Skin of body (tissue), 2 donors: ENCODE measurements around the gene ACIN1. TPM values are rescaled to one million over a fixed set of nuclear protein-coding genes. Genes with fewer than 3 reads are reported as not detected.
"Not testable (repeated sequence)": the region's sequence is repeated elsewhere in the genome, so short reads cannot be mapped to it uniquely, and the experiment has no call there.

Experiments used
- DNase-seq: peaks from one replicate; lab custom pipeline; 2025; lab: John Stamatoyannopoulos, UW
- total RNA-seq: library from RNA; depleted of rRNA; stranded (reverse); fragments of >200 nt; gene quantifications from one replicate; pipeline ENCODE4 v1.2.3, GENCODE V29; 2014

ACIN1 gene
- total RNA-seq, 1 donor from 2014 or later, result 93.9 TPM

- DNase-seq, result not testable (repeated sequence)
These were observed 12.7 kb upstream of the ACIN1 start for GRCh38 chr14:23107620-23108019.

- DNase-seq, result no peak
These were observed 11.8 kb upstream of the ACIN1 start for GRCh38 chr14:23106747-23107045.

- no peak for DNase-seq
These were observed 10.4 kb upstream of the ACIN1 start for GRCh38 chr14:23105348-23105824.

- DNase-seq, result no peak
These were observed 9.8 kb upstream of the ACIN1 start, which contains the start of gene CIROP for GRCh38 chr14:23104591-23105347. Gene CIROP (minus strand): TSS chr14:23104989. CDS start chr14:23104920, 69 bp downstream.

GRCh38 chr14:23104070-23104590 lies 9.2 kb upstream of the ACIN1 start:
- no peak for DNase-seq

- no peak for DNase-seq
These were observed 8.6 kb upstream of the ACIN1 start for GRCh38 chr14:23103581-23103980.

GRCh38 chr14:23102801-23103200 lies 7.9 kb upstream of the ACIN1 start:
- no peak for DNase-seq

- DNase-seq, result no peak
These were observed 7.2 kb upstream of the ACIN1 start for GRCh38 chr14:23101986-23102625.

- no peak for DNase-seq
These were observed 6.5 kb upstream of the ACIN1 start for GRCh38 chr14:23101213-23101970.

- DNase-seq, result no peak
These were observed 4.4 kb upstream of the ACIN1 start for GRCh38 chr14:23099212-23099861.

GRCh38 chr14:23097786-23098185 lies 2.9 kb upstream of the ACIN1 start:
- no peak for DNase-seq

- DNase-seq, result no peak
These were observed 516 bp upstream of the ACIN1 start, which contains the start of gene C14orf119 for GRCh38 chr14:23095196-23096108. Gene C14orf119 (plus strand): TSS chr14:23095505. CDS start chr14:23097659, 2,154 bp downstream.

GRCh38 chr14:23093991-23094665 lies 808 bp downstream of the ACIN1 start:
- no peak for DNase-seq

- DNase-seq, result no peak
These were observed 1.4 kb downstream of the ACIN1 start for GRCh38 chr14:23093526-23093925.

GRCh38 chr14:23093104-23093503 lies 1.8 kb downstream of the ACIN1 start:
- DNase-seq, result no peak

- DNase-seq, result no peak
These were observed 3.4 kb downstream of the ACIN1 start for GRCh38 chr14:23091294-23092225.

- no peak for DNase-seq
These were observed 4.7 kb downstream of the ACIN1 start for GRCh38 chr14:23090254-23090636.

- DNase-seq, result no peak
These were observed 5.3 kb downstream of the ACIN1 start for GRCh38 chr14:23089498-23090253.
